ENCODE results near the gene RPGR.

Gene RPGR

GRCh38 chrX:38327007-38327774 lies at the start of gene RPGR:
Gene RPGR, minus strand, starts transcription at chrX:38327509. Its CDS starts 142 bp downstream, at chrX:38327367.
- WGBS (ENCODE audit: insufficient coverage, insufficient read length), result no CpG with 5 or more reads among the region's 67 CpGs
- Histone ChIP-seq H3K27ac (ENCODE audit: low read length) (no peak within 1 kb of the TSS), H3K4me3 (ENCODE audit: low read length) (peak within 1 kb of the TSS; percentile 76; the same call in 1 of the 2 replicates), H3K36me3 (ENCODE audit: control insufficient read depth, insufficient read depth, low read length) (no peaks in the 10 kb centered on the region), H3K27me3 (ENCODE audit: control insufficient read depth, insufficient read depth, low read length) (no peaks in the 10 kb centered on the region), H3K9me3 (ENCODE audit: control insufficient read depth, insufficient read depth, low read length) (no peaks in the 10 kb centered on the region), H3K4me1 (ENCODE audit: control insufficient read depth, insufficient read depth, low read length) (no peaks in the 10 kb centered on the region)
- DNase-seq (ENCODE audit: low read depth, low spot score), result peak; percentile 73

GRCh38 chrX:38376747-38377146 lies 49.4 kb upstream of the RPGR start:
- Histone ChIP-seq H3K27me3 (ENCODE audit: control insufficient read depth, insufficient read depth, low read length) (no peaks in the 10 kb centered on the region), H3K27ac (ENCODE audit: low read length) (no peak overlapping the region), H3K9me3 (ENCODE audit: control insufficient read depth, insufficient read depth, low read length) (no peaks in the 10 kb centered on the region), H3K36me3 (ENCODE audit: control insufficient read depth, insufficient read depth, low read length) (no peaks in the 10 kb centered on the region), H3K4me1 (ENCODE audit: control insufficient read depth, insufficient read depth, low read length) (no peaks in the 10 kb centered on the region), H3K4me3 (ENCODE audit: low read length) (no peak overlapping the region)
- WGBS (ENCODE audit: insufficient coverage, insufficient read length), result no CpG with 5 or more reads among the region's 1 CpG
- DNase-seq (ENCODE audit: low read depth, low spot score), result no peak

- no peak for DNase-seq (ENCODE audit: low read depth, low spot score)
- H3K4me3 ChIP-seq (ENCODE audit: low read length), result no peak overlapping the region
- H3K36me3 ChIP-seq (ENCODE audit: control insufficient read depth, insufficient read depth, low read length), result no peaks in the 10 kb centered on the region
- no peaks in the 10 kb centered on the region for H3K9me3 ChIP-seq (ENCODE audit: control insufficient read depth, insufficient read depth, low read length)
- H3K4me1 ChIP-seq (ENCODE audit: control insufficient read depth, insufficient read depth, low read length), result no peaks in the 10 kb centered on the region
- WGBS (ENCODE audit: insufficient coverage, insufficient read length), result no CpG with 5 or more reads among the region's 1 CpG
- no peaks in the 10 kb centered on the region for H3K27me3 ChIP-seq (ENCODE audit: control insufficient read depth, insufficient read depth, low read length)
- no peak overlapping the region for H3K27ac ChIP-seq (ENCODE audit: low read length)
Observed at GRCh38 chrX:38375891-38376290, 48.6 kb upstream of the RPGR start.

GRCh38 chrX:38374431-38374830 lies 47.1 kb upstream of the RPGR start:
- no peaks in the 10 kb centered on the region for H3K27me3 ChIP-seq (ENCODE audit: control insufficient read depth, insufficient read depth, low read length)
- no peak for DNase-seq (ENCODE audit: low read depth, low spot score)
- H3K27ac ChIP-seq (ENCODE audit: low read length), result no peak overlapping the region
- no peaks in the 10 kb centered on the region for H3K36me3 ChIP-seq (ENCODE audit: control insufficient read depth, insufficient read depth, low read length)
- H3K4me3 ChIP-seq (ENCODE audit: low read length), result no peak overlapping the region
- H3K9me3 ChIP-seq (ENCODE audit: control insufficient read depth, insufficient read depth, low read length), result no peaks in the 10 kb centered on the region
- no CpG with 5 or more reads among the region's 3 CpGs for WGBS (ENCODE audit: insufficient coverage, insufficient read length)
- H3K4me1 ChIP-seq (ENCODE audit: control insufficient read depth, insufficient read depth, low read length), result no peaks in the 10 kb centered on the region

- Histone ChIP-seq H3K4me1 (ENCODE audit: control insufficient read depth, insufficient read depth, low read length) (no peaks in the 10 kb centered on the region), H3K4me3 (ENCODE audit: low read length) (no peak overlapping the region), H3K27ac (ENCODE audit: low read length) (no peak overlapping the region), H3K36me3 (ENCODE audit: control insufficient read depth, insufficient read depth, low read length) (no peaks in the 10 kb centered on the region), H3K27me3 (ENCODE audit: control insufficient read depth, insufficient read depth, low read length) (no peaks in the 10 kb centered on the region), H3K9me3 (ENCODE audit: control insufficient read depth, insufficient read depth, low read length) (no peaks in the 10 kb centered on the region)
- WGBS (ENCODE audit: insufficient coverage, insufficient read length), result no CpG with 5 or more reads among the region's 2 CpGs
- no peak for DNase-seq (ENCODE audit: low read depth, low spot score)
Observed at GRCh38 chrX:38371641-38372040, 44.3 kb upstream of the RPGR start.

GRCh38 chrX:38368774-38369173 lies 41.5 kb upstream of the RPGR start:
- Histone ChIP-seq H3K27me3 (ENCODE audit: control insufficient read depth, insufficient read depth, low read length) (no peaks in the 10 kb centered on the region), H3K36me3 (ENCODE audit: control insufficient read depth, insufficient read depth, low read length) (no peaks in the 10 kb centered on the region), H3K9me3 (ENCODE audit: control insufficient read depth, insufficient read depth, low read length) (no peaks in the 10 kb centered on the region), H3K4me3 (ENCODE audit: low read length) (no peak overlapping the region), H3K4me1 (ENCODE audit: control insufficient read depth, insufficient read depth, low read length) (no peaks in the 10 kb centered on the region), H3K27ac (ENCODE audit: low read length) (no peak overlapping the region)
- no peak for DNase-seq (ENCODE audit: low read depth, low spot score)
- WGBS (ENCODE audit: insufficient coverage, insufficient read length), result no CpG with 5 or more reads among the region's 2 CpGs

- DNase-seq (ENCODE audit: low read depth, low spot score), result no peak
- Histone ChIP-seq H3K9me3 (ENCODE audit: control insufficient read depth, insufficient read depth, low read length) (no peaks in the 10 kb centered on the region), H3K27ac (ENCODE audit: low read length) (no peak overlapping the region), H3K36me3 (ENCODE audit: control insufficient read depth, insufficient read depth, low read length) (no peaks in the 10 kb centered on the region), H3K27me3 (ENCODE audit: control insufficient read depth, insufficient read depth, low read length) (no peaks in the 10 kb centered on the region), H3K4me1 (ENCODE audit: control insufficient read depth, insufficient read depth, low read length) (no peaks in the 10 kb centered on the region), H3K4me3 (ENCODE audit: low read length) (no peak overlapping the region)
- WGBS (ENCODE audit: insufficient coverage, insufficient read length), result no CpG with 5 or more reads among the region's 3 CpGs
Observed at GRCh38 chrX:38365954-38366353, 38.6 kb upstream of the RPGR start.

GRCh38 chrX:38363046-38363445 lies 35.7 kb upstream of the RPGR start:
- no peaks in the 10 kb centered on the region for H3K36me3 ChIP-seq (ENCODE audit: control insufficient read depth, insufficient read depth, low read length)
- no peak for DNase-seq (ENCODE audit: low read depth, low spot score)
- H3K9me3 ChIP-seq (ENCODE audit: control insufficient read depth, insufficient read depth, low read length), result no peaks in the 10 kb centered on the region
- no peaks in the 10 kb centered on the region for H3K4me1 ChIP-seq (ENCODE audit: control insufficient read depth, insufficient read depth, low read length)
- no peak overlapping the region for H3K4me3 ChIP-seq (ENCODE audit: low read length)
- no peaks in the 10 kb centered on the region for H3K27me3 ChIP-seq (ENCODE audit: control insufficient read depth, insufficient read depth, low read length)
- H3K27ac ChIP-seq (ENCODE audit: low read length), result no peak overlapping the region

GRCh38 chrX:38357747-38358673 lies 30.7 kb upstream of the RPGR start:
- H3K4me1 ChIP-seq (ENCODE audit: control insufficient read depth, insufficient read depth, low read length), result no peaks in the 10 kb centered on the region
- H3K27ac ChIP-seq (ENCODE audit: low read length), result no peak overlapping the region
- no peaks in the 10 kb centered on the region for H3K9me3 ChIP-seq (ENCODE audit: control insufficient read depth, insufficient read depth, low read length)
- no peaks in the 10 kb centered on the region for H3K36me3 ChIP-seq (ENCODE audit: control insufficient read depth, insufficient read depth, low read length)
- no peak for DNase-seq (ENCODE audit: low read depth, low spot score)
- no CpG with 5 or more reads among the region's 4 CpGs for WGBS (ENCODE audit: insufficient coverage, insufficient read length)
- no peaks in the 10 kb centered on the region for H3K27me3 ChIP-seq (ENCODE audit: control insufficient read depth, insufficient read depth, low read length)
- H3K4me3 ChIP-seq (ENCODE audit: low read length), result no peak overlapping the region

GRCh38 chrX:38356401-38356800 lies 29.1 kb upstream of the RPGR start:
- Histone ChIP-seq H3K27me3 (ENCODE audit: control insufficient read depth, insufficient read depth, low read length) (no peaks in the 10 kb centered on the region), H3K9me3 (ENCODE audit: control insufficient read depth, insufficient read depth, low read length) (no peaks in the 10 kb centered on the region)
- no CpG with 5 or more reads among the region's 8 CpGs for WGBS (ENCODE audit: insufficient coverage, insufficient read length)

More at GRCh38 chrX:38356401-38356800, 29.1 kb upstream of the RPGR start:
- H3K27ac ChIP-seq (ENCODE audit: low read length), result no peak overlapping the region
- DNase-seq (ENCODE audit: low read depth, low spot score), result no peak
- no peak overlapping the region for H3K4me3 ChIP-seq (ENCODE audit: low read length)
- H3K4me1 ChIP-seq (ENCODE audit: control insufficient read depth, insufficient read depth, low read length), result no peaks in the 10 kb centered on the region
- no peaks in the 10 kb centered on the region for H3K36me3 ChIP-seq (ENCODE audit: control insufficient read depth, insufficient read depth, low read length)
